ENCODE results near the gene SORBS1.
"Not testable (repeated sequence)": the region's sequence is repeated elsewhere in the genome, so short reads cannot be mapped to it uniquely, and the experiment has no call there.

SORBS1 gene

DNA sequence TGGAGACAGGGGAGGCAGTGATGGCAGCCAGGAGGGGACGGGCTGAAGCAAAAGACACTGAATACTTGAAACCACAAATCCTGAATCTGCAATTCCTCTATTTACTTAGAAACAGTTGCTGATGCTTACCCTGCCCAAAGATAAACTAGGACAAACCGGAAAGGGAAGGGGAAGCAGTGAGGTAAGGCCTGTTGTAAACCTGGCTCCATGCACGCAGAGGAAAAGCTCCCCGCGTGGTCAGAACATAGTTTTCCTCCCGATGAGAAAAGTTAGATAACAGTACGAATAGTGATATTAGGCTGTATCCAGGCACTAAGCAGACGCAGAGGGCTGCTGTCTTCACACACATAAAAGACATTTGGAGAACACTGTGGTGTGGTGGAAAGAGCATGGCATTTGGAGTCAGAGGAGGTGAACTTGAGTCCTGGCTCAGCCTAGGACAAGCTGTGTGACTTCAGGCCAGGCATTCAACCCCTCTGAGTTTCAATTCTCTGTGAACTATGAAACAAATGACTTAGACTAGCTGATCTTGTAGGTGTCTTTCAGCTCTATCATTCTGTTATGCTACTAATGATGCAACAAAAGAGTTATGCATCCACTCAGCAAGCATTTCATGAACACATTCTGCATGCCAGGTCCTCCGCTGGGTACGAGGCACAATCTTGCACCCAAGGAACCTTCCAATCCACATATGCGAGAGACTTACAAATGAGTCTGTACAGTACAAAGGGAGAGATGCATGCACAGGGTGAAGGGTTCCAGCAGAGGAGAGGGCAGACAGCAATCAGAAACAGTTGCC is 80.9 kb downstream of the SORBS1 start:
- no peak for DNase-seq

DNA sequence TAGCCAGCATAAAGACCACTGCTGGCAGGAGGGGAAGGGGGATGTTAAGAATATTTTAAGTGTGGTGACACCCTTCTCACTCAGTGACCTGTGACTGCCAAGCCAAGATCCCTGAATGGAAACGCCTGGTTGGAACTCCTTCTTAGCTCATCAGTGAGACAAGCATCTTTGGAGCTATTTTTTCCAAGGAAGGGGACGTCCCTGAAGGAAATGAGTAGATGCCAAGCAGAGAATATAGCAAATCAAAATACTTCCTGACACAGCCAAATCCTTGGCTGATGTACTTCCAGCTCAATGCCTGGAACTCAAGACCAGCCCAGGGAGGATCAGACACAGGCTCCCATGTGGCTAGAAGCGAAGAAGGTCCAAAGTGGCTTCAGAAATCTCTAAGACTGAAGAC is 82.2 kb downstream of the SORBS1 start:
- no peak for DNase-seq

DNA sequence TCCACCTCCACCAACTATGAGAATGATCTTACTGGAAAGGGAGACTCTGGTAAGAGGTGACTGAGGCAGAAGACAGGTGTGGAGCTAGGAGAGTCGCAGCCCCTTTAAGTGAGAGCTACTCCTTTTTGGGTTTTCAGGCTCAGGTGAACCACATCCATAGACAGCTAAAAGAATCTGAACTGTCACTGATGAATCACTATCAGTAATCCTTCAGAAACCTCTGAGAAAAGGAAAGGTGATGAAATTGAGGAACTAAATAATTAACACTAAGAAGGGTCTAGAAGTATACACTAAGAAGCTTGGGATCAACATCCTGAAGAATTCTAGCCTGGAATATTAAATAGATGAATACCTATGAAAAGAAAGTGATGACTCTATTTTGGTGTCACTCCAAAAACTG is 83.0 kb downstream of the SORBS1 start:
- no peak for DNase-seq

DNA sequence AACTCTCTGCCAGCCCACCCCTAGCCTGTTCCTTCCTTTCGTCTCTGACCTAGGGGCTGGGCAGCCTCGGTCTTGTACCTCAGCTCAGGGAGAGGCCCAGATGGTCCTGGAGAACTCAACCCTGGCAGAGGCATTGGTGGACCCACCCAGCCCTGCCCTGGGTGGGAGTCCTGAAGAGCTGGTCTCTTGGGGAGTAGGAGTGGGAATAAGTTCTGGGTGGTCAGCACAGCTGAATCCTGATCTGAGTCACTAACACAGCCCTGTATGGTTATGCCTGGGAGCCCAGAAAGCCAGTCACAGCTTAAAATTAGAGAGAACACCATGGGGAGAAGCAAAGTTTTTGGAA is 84.0 kb downstream of the SORBS1 start:
- DNase-seq: no peak

DNA sequence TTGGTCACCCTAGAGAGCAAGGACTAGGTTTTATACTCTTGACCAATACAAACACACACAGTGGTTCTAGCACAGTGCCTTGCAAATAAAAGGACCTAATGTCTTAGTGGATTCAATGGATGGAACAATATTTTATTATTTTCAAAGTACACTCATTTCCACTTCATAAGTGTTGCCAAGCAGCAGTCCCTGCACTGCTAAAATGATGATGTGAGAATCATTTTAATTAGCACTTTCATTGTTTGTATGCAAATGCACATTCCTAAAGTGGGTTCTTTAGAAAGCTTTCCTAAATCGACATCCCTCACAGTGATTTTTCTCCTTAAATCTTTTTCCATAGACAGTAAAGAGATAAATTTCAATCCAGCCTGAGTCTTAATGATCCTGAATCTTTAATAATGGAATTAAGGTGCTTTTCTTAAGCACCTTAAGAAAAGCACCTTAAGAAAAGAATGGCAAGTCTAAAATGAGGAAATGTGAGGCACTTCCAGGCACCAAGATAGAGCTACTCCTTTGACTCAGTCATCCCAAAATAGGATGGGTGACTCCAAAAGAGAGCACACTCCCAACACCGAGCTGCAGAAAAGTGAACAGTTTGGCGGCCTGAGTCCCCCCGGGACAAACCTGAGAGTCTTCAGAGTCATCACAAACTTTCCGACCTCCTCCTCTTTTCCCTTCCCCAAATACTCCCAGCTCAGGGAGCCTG is 84.5 kb downstream of the SORBS1 start:
- DNase-seq: no peak

DNA sequence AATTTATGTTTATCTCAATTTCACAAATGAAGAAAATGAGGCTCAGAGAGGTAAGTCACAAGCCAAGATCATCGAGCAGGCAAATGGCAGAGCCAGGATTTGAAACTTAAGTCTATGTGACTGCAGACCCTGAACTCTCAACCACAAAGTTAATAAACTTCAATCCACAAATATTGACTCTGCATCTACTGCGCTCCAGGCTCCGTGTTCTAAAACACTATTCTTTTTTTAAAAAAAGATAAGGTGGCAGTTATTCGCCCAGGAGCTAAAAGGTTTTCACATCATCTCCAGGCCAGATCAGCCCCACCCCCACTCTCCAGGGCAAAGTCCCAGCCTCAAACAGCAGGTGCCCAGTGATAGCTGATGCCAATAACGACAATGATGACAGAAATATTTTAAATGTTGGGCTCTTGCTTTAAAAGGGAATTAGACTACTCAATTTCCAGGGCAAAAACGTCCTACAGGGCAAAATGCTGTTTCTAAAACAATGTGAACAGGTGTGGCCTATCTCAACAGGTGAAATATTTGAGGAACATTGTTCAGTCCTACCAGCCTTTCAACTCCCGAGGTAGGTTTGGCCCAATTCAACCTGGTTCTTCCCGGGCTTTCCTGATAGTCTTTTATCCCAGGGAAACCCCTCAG is 85.2 kb downstream of the SORBS1 start:
- no peak for DNase-seq

DNA sequence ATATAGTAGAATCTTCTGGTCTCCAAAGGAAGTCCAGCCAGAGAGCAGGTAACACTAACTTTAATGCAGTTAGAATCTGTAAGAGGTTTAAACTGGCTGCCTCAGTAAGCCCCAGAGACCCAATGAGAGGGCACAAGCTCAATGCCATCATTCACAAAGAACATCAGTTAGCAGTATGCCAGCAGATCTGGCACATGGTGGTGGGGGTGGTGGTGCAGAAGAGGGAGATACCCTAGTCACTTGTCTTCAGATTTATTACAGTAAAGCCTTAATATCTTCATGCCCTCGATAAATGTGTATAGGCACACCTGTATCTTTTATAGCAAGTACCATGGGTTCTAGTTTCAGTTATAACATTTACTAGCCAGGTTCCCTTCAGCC is 86.2 kb downstream of the SORBS1 start:
- no peak for DNase-seq

DNA sequence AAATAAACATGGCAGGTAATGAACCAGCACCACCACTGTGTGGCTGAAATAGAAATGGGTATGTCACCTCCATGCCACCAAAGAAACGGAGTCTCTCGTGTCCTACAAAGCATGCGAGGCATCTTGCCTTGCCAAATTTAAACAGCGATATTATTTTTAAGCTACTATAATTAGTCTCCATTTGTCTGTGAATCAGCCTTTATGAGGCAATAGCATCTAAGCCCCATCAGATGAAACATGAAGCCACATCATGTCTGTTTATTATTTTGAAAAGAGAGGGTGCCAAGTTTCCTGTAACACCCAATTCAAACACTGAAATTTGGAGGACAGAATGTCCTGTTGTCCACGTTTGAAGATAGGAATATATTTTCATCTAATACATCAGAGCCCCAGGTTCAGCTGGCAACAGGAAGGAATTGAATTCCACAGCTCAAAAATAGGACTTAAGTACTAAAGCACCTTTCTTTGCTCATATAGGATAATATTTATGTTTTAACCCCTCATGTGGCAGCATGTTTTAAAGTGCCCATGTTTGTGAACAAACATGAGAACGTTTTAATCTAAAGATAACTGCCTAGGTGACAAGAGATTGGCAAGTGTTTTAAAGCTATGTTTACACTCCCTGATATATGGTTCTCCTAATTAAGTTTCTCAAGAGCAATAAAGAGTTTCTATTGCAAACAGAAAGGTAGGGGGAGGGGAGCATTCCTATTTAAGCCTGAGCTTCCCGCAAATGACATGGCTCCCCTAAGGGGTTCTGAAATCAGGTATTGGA is 86.8 kb downstream of the SORBS1 start:
- DNase-seq: peak; percentile 38

DNA sequence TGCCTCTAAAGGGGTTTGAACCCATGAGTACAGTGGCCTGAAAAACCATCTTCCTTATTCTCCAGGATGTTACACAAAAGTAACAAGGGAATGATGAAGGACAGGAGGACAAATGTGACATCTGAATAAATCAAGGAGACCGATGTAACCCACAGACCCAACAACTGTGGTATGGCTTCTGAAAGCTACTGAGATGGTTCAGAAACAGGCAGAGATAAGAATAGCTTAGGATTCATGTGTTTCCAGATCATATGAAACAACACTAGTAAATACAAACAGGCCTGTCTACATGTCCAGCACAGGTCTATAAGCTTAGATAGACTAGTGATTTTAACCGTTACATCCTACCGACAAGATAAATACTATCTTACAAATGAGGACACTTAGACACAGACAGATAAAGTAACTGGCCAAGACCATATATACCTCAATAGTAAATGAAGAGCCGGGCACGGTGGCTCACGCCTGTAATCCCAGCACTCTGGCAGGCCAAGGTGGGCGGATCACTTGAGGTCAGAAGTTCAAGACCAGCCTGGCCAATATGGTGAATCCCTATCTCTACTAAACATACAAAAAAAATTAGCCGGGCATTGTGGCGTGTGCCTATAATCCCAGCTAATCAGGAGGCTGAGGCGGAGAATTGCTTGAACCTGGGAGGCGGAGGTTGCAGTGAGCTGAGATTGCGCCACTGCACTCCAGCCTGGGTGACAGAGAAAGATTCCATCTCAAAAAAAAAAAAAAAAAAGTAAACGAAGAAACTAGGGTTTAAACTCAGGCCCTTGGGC is 88.7 kb downstream of the SORBS1 start:
- no peak for DNase-seq

DNA sequence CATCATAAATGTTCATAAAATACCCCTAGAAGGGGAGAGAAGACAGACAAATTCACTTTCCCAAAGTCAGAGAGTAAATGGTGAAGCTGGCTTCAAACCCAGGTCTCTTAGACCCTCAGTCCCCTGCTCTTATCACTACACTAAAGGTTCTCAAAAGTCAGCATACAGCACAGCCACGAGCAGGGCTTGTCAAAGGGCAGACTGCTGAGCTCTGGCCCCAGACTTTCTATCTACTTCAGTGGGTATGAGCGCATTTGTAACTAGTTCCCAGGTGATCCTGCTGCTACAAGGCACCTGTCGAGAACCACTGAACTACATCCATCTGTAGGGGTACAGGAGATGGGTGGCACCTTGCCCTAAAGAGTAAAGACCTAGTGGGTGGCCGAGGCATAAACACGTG is 91.5 kb downstream of the SORBS1 start:
- no peak for DNase-seq

DNA sequence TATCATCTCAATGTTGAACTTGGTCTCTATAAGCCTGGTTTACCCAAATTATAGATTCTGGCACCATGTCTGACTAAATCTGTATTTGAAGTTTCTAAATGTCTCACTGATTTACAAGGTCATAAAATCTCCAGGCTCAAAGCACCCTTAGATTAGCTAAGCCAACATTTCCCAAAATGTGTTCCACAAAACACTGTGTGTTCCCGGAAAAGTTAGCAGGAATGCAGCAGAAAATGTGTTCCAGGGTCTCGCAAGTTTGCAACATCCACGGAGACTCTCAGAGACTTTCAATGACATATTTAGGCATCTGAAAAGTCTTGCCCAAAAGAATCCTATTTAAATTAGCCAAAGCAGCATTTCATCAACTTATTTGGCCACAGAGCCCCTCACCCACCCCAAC is 91.9 kb downstream of the SORBS1 start:
- DNase-seq: no peak

DNA sequence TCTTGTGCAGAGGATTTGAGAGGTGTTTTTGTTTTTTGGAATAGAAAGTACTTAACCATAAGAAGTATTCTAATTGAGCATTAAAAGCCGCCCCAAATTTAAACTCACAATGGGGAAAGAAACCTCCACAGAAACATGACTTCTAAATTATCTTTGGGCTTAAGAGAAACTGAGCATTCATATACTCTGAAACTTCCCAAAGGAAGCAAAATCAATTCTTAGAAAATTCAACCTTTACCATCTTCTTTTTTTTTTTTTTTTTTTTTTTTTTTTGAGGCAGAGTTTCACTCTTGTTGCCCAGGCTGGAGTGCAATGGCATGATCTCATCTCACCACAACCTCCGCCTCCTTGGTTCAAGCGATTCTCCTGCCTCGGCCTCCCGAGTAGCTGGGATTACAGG is 93.5 kb downstream of the SORBS1 start:
- not testable (repeated sequence) for DNase-seq

DNA sequence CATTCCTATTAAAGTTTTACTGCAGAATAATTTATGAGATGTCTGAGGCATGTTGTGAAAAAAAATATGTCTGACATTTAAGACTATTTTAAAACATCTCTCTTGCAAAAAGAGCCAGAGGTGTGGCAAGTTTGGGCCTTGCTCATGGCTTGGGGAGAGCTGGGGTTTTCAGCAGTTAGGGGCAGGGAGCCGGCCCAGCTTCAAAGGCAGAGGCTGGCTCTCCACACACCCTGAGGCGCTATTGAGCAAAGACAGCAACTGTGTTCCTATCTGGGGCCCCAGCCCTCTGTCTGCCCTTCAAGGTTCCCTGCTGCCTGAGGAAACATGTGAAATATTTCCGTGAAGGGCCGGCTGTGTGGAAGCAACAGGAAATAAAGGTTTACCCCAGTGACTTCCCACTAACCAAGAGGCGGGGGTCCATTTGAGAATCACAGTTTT is 94.0 kb downstream of the SORBS1 start:
- no peak for DNase-seq

DNA sequence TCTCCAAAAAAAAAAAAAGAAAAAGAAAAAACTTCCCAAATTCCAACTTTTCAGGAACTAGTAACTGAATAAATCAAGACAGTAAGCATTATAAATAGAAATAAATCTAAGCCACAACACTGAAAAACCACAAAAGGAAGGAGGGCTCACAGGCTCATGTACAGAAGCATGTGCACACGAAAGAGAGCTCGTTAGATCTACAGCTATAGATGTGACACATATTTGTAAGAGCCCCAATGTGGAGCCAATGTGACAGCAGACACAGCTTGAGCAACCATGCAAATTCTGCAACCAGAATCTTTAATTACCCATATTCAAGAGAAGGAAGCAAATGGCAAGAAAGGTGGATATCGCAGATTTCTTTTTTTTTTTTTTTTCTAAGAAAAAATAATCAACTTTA is 94.7 kb downstream of the SORBS1 start:
- DNase-seq: no peak

DNA sequence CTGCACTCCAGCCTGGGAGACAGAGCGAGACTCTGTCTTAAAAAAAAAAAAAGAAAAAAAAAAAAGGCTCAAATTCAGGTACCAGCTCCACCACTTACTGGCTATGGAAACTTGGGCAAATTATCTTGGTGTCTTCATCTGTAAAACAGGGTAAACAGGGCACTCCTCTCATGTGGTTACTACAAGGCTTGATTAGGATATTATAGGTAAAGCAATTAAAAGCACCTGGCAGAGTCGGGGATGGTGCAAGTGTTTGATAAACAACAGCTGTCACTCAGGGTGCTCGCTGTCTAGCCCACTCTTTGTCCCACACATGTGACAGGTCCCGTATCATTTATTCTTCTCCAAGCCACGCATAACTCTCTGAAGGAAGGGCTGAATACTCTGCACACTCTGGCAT is 96.9 kb downstream of the SORBS1 start:
- peak; percentile 81 for DNase-seq

DNA sequence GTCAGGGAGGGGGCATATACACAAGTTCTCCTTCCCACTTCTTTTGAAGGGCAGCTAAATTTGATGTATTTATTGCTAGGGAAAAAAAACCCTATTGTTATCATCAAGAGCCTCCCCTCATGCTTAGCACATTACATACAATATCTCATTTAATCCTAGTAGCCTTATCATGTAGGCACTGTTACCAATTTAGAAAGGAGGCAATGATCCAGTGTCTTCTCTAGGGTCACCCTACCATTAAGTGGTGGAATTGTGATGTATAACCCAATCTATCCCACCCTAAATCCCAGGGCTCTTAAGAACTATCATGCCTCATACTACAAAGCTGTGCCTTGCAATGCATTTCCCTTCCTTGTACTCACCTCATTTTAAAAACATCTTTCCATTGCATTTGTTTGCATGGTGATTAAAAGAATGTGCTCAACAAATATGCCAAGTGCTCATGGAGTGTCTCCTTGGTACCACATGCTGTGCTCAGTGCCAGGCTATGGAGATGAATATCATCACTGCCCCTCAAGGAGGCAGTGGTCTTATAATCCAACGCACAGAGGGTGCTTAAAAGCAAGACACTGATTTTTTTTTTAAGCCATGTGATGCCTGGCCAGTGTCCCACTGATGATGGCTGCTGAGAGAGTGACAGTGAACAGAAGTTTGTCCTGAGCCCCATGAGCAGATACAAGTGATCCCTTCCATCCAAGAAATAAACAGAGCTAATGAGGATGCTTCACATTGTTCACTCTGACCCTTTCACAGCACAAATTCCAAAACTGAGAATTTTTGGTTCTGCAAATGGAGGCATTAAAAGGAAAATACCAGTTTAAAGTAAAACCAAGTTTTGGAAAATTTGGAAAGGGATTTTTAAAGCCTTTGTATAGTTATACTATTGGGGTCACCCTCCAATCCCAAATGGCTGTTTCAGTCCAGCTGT is 98.2 kb downstream of the SORBS1 start:
- DNase-seq: no peak

DNA sequence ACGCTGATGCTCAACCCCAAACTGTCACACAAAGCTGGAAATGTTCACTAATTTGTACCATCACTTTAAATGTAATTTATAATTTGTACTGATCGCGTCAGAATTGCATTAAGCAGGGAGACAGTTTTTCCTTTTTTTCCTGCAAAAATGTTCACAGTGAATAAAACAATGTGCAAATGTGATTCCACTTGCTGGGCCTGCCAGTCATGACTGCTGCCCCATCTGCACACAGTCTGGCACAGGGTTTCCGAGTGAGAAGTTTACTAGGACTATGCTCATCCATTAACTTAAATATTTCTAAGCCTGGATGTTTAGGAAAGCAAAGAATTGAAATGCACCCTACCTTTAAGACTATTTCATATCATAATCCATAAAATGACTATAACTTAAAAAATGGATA is 99.6 kb downstream of the SORBS1 start:
- DNase-seq: no peak

DNA sequence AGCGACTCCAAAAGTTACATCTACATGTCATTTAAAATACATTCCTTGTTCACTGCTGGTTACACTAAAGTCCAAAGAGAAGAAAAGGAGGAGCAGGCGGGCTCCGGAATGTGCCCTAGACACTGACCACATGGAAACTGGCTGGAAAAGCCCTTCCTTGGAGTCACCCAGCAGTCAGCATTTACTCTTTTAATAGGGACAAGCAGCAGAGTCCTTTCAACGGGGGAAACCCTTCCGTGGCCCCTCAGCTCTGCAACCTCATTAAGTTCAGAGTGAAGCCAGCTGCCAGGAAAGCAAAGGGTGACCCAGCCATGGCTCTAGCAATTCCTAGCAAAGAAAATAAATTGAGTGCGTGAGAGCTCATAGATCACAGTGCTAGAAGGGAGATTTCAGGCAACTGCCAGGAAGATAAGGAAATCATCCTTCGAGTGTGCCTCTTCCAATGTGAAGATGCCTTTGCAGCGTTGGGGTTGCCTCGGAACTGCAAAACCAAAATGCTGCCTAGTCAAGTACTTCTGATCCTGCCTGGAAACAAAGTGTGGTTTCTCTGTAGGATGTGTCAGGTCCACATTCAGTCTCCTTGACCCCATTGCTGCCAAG is 101.6 kb downstream of the SORBS1 start:
- no peak for DNase-seq

DNA sequence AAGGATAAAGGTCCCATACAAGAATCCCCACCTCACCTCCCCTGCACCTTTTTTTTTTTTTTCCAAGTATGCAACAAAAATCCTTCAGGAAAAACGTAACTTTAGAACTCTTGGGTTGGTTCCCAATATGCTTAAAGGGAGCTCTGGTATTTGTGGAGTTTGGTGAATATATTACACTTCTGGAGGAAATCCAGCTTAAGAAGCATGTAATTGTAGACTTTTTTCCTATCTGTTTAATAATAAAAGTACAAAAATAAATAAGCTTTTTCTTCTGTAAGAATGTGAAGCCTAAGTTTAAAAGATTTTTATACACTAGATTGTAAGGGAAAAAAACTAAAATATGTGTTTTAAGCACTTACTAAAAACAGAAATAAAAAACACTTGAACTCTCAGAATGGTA is 102.3 kb downstream of the SORBS1 start:
- DNase-seq: no peak

DNA sequence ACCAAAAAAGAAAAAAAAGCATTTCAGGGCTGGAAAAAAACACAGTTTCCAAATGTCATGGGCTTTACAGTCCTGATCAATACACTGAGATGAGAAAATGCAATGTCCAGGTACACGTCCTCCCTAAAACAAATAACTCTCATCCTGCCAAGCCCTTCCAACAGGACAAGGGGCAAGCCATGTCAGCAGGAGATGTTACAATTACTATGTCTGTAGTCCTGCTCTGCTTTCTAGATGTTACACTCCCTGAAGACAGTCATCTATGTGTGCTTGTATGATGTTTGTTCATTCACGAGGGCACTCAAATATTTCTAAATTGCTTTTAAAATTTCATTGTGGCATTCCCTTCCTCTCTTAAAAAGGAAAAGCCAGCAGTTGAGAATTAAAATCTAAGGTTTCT is 103.2 kb downstream of the SORBS1 start:
- DNase-seq: no peak

DNA sequence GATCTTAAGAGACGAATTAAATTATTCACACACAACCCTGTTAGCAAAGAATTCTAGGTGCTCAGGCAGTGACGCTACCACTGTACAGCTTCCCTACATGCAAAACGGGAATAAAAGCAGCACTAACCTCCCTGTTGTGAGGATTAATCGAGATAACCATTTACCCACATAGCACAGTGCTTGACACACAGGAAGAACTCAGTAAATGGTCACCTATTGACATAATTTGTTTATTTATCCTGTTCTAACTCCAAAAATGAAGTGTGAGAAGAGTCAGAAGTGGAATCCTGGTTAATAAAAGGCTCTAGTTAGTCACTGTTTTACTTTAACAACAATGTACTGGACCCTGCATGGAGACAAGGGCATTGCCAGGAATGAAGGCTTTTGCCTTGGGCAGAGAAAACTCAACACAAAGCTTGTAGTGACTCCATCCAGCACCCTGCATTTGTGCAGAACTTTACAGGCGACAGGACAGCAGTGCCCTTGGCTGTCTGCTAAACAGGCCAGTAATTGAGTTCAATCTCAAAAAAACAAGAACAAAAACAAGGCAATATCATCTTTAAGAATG is 103.8 kb downstream of the SORBS1 start:
- DNase-seq: no peak

All from NCI-H1105 treated with DMSO at 0.1 percent for 48 hours (cell line).